ENCODE measurements around the gene SDK2.

DNA sequence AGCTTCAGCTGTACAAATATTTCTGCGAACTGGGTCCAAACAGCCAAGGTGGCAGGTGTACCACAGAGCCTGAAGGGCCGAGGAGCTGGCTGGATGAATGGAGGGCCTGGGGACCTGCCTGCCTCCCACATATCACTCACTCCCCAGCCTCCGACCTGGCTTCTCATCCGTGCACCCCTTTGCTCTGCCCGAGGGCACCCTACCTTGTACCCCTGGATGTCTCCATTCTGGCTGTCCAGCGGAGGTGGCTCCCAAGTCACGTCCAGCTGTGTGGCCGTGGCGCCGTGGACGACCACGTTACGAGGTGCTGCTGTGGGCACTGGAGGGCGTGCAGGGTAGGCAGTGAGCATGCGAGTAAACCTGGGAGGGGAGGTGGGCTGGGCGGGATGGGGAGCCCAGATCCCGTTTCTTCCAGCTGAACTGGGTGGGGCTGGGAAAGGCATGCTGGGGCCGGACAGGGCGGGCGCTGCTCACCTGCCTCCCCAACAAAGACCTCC lies 265.2 kb downstream of the SDK2 start:
- TF ChIP-seq, protein P1, sequence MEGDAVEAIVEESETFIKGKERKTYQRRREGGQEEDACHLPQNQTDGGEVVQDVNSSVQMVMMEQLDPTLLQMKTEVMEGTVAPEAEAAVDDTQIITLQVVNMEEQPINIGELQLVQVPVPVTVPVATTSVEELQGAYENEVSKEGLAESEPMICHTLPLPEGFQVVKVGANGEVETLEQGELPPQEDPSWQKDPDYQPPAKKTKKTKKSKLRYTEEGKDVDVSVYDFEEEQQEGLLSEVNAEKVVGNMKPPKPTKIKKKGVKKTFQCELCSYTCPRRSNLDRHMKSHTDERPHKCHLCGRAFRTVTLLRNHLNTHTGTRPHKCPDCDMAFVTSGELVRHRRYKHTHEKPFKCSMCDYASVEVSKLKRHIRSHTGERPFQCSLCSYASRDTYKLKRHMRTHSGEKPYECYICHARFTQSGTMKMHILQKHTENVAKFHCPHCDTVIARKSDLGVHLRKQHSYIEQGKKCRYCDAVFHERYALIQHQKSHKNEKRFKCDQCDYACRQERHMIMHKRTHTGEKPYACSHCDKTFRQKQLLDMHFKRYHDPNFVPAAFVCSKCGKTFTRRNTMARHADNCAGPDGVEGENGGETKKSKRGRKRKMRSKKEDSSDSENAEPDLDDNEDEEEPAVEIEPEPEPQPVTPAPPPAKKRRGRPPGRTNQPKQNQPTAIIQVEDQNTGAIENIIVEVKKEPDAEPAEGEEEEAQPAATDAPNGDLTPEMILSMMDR (conservative IDR thresholded peaks at IDR 0.05 in 1 of 2, IDR thresholded peaks at IDR 0.05 in 1 of 2; ENCODE audit: extremely low read depth in 1 of 2, insufficient read depth in 1 of 2, low read depth in 1 of 2, low read length in 2 of 2), result no peak
- no peak for TF ChIP-seq EZH2 (IDR thresholded peaks at IDR 0.05; ENCODE audit: borderline replicate concordance, low read length)
